HG03196 (cell line): ENCODE measurements around the gene KDM2B.
A peak's percentile ranks its signal among the peaks of the same experiment; 100 is the strongest.
"Not testable (repeated sequence)": the region's sequence is repeated elsewhere in the genome, so short reads cannot be mapped to it uniquely, and the experiment has no call there.

Source experiments
- ATAC-seq: cut with Tn5 transposase; IDR thresholded peaks from one replicate; pipeline ENCODE4 v1.9.1; 2021; ENCODE audit not compliant: unreplicated experiment

KDM2B gene

GRCh38 chr12:121590476-121591143 is 9.8 kb upstream of the KDM2B start:
- peak; percentile 63 for ATAC-seq

- ATAC-seq = not testable (repeated sequence)
These were observed 4.1 kb upstream of the KDM2B start for GRCh38 chr12:121584885-121585284.

- not testable (repeated sequence) for ATAC-seq
These were observed 2.5 kb upstream of the KDM2B start for GRCh38 chr12:121583334-121583661.

GRCh38 chr12:121582583-121583333 is 1.9 kb upstream of the KDM2B start:
- no peak for ATAC-seq

GRCh38 chr12:121581686-121582429 is 1.0 kb upstream of the KDM2B start:
- ATAC-seq = no peak

GRCh38 chr12:121579981-121580868 is 598 bp downstream of the KDM2B start:
- no peak for ATAC-seq

- ATAC-seq = no peak
These were observed 1.5 kb downstream of the KDM2B start for GRCh38 chr12:121579190-121579791.

- no peak for ATAC-seq
These were observed 2.3 kb downstream of the KDM2B start for GRCh38 chr12:121578230-121579189.

GRCh38 chr12:121577443-121578180 is 3.2 kb downstream of the KDM2B start:
- ATAC-seq = no peak

- ATAC-seq = no peak
These were observed 3.9 kb downstream of the KDM2B start for GRCh38 chr12:121576851-121577391.

GRCh38 chr12:121575952-121576625 is 4.7 kb downstream of the KDM2B start:
- no peak for ATAC-seq

- ATAC-seq = no peak
These were observed 5.8 kb downstream of the KDM2B start for GRCh38 chr12:121575051-121575450.

GRCh38 chr12:121574025-121574424 is 6.8 kb downstream of the KDM2B start:
- no peak for ATAC-seq

GRCh38 chr12:121571920-121572319 is 8.9 kb downstream of the KDM2B start:
- ATAC-seq = no peak

GRCh38 chr12:121570467-121571283 is 10.1 kb downstream of the KDM2B start:
- no peak for ATAC-seq

GRCh38 chr12:121568971-121569751 is 11.7 kb downstream of the KDM2B start:
- ATAC-seq = no peak
